ENCODE results near the gene C1orf159.

DNA sequence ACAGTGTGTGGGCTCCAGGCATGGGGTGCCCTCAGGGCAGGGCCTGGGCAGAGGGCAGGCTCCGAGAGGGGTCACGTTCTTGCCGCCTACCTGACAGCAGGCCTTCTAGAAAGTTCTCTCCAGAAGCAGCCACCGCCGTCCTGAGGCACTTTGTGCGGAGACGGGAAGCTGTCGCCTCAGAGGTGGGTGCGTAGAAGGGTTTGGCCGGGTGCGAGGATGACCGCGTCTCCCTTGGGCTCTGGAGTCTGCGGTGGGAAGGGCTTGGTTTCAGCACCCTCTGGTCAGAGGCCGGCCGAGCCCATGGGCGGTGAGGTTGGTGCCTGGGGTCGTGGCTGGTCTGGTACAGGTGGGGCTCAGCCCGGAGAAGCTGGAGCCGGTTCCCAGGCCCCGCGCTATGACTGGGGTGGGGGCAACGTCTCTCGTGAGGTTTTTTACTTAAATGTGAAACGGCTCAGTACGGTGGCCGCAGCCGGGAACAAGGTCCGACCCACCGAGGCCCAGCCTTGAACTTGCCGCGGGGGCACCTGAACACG, 47.7 kb upstream of the C1orf159 start:
- TF ChIP-seq, protein P1, sequence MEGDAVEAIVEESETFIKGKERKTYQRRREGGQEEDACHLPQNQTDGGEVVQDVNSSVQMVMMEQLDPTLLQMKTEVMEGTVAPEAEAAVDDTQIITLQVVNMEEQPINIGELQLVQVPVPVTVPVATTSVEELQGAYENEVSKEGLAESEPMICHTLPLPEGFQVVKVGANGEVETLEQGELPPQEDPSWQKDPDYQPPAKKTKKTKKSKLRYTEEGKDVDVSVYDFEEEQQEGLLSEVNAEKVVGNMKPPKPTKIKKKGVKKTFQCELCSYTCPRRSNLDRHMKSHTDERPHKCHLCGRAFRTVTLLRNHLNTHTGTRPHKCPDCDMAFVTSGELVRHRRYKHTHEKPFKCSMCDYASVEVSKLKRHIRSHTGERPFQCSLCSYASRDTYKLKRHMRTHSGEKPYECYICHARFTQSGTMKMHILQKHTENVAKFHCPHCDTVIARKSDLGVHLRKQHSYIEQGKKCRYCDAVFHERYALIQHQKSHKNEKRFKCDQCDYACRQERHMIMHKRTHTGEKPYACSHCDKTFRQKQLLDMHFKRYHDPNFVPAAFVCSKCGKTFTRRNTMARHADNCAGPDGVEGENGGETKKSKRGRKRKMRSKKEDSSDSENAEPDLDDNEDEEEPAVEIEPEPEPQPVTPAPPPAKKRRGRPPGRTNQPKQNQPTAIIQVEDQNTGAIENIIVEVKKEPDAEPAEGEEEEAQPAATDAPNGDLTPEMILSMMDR (IDR thresholded peaks at IDR 0.05; ENCODE audit: insufficient read depth, low read length): no peak
- no peak for TF ChIP-seq REST (IDR thresholded peaks at IDR 0.05; ENCODE audit: insufficient replicate concordance, low read depth)
- no peak for TF ChIP-seq GABPA (IDR thresholded peaks at IDR 0.05; ENCODE audit: low read depth)
- TF ChIP-seq POLR2AphosphoS5 (IDR thresholded peaks at IDR 0.05; ENCODE audit: low read depth): no peak
- TF ChIP-seq SPI1 (IDR thresholded peaks at IDR 0.05; ENCODE audit: borderline replicate concordance, low read depth): no peak
